GM12891 (cell line): ENCODE data around the gene PROCR.
"Not testable (repeated sequence)": the region's sequence is repeated elsewhere in the genome, so short reads cannot be mapped to it uniquely, and the experiment has no call there.

Experiments
- DNase-seq: peaks from one replicate; pipeline ENCODE4 v3.0.0; 2011; ENCODE audit warnings: low spot score; ENCODE audit not compliant: insufficient read length
- FAIRE-seq: peaks from 2 replicates; lab custom pipeline; 2011; peaks lifted over from hg19 to GRCh38; lab: Jason Lieb, UNC
- PAX5 ChIP-seq: IDR thresholded peaks from 2 replicates; pipeline ENCODE4 v1.6.1; 2011; ENCODE audit warnings: low read length, moderate library complexity, mild to moderate bottlenecking; ENCODE audit not compliant: insufficient read depth, severe bottlenecking
- POLR2A ChIP-seq: IDR thresholded peaks from 2 replicates; pipeline ENCODE4 v1.6.1; 2011; ENCODE audit warnings: low read depth, low read length, control low read depth
- POLR2AphosphoS5 ChIP-seq: IDR thresholded peaks from 2 replicates; pipeline ENCODE4 v1.6.1; 2011; ENCODE audit warnings: low read depth, low read length, control low read depth
- POU2F2 ChIP-seq: IDR thresholded peaks from 2 replicates; pipeline ENCODE4 v1.6.1; 2011; ENCODE audit warnings: low read depth, mild to moderate bottlenecking, control low read depth, low read length, moderate library complexity
- SPI1 ChIP-seq: IDR thresholded peaks from 2 replicates; pipeline ENCODE4 v1.6.1; 2011; ENCODE audit warnings: low read depth, low read length, control low read depth
- TAF1 ChIP-seq: IDR thresholded peaks from 2 replicates; pipeline ENCODE4 v1.6.1; 2011; ENCODE audit warnings: low read depth, low read length, control low read depth

Gene PROCR

GRCh38 chr20:35135867-35136586 is 35.8 kb upstream of the PROCR start:
- no peak for DNase-seq
- no peak for TF ChIP-seq POLR2A
- no peak for TF ChIP-seq SPI1
- no peak for TF ChIP-seq POU2F2
- no peak for TF ChIP-seq PAX5

GRCh38 chr20:35144694-35145093 is 27.2 kb upstream of the PROCR start:
- DNase-seq (no peak), FAIRE-seq (peak; percentile 20)
- TF ChIP-seq SPI1: 0 out of 2 replicates have a peak, but pooled peaks have one; percentile 1
- TF ChIP-seq TAF1: no peak

More at GRCh38 chr20:35135867-35136586, 35.8 kb upstream of the PROCR start:
- no peak for FAIRE-seq

GRCh38 chr20:35145141-35145564 is 26.7 kb upstream of the PROCR start:
- FAIRE-seq: peak; percentile 75
- DNase-seq: peak; percentile 40
- TF ChIP-seq PAX5 (no peak), SPI1 (no peak), POLR2A (no peak), POLR2AphosphoS5 (no peak), TAF1 (no peak), POU2F2 (no peak)

DNA sequence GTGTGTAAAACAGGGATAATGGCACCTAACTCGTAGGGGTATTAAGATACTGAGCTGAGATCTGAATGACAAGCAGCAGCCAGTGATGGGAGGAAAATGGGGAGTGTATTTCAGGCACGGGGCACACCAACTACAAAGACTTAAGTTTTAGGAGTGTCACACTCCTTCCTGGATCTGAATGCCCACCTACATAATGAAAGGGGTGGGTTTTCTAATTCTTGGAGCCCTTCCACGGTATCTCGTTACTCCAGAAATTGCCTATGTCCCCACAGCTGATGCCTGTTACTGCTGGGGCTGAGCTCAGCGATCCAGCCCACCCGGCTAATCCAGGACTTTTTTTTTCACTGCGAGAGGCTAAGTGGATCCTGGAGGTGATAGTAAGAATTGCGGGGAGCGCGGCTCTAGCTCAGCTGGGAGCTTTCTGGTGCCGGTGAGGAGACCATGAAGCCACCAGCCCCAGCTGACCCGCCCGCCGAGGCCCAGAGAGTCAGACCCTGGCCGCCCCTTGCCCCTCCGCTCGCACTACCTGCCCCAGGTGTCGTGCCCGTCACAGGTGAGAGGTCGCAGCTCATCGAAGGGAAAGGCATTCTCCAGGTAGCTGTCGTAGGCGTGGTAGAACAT is 25.5 kb upstream of the PROCR start:
- peak; percentile 43 for FAIRE-seq
- no peak for TF ChIP-seq POLR2AphosphoS5
- no peak for TF ChIP-seq POU2F2
- TF ChIP-seq TAF1: no peak
- TF ChIP-seq SPI1: no peak
- TF ChIP-seq PAX5: no peak
- no peak for TF ChIP-seq POLR2A
- peak; percentile 24 for DNase-seq

GRCh38 chr20:35146920-35147574 is 24.8 kb upstream of the PROCR start, which contains the start of gene EDEM2:
EDEM2 (minus strand) TSS chr20:35147336; CDS start chr20:35147258, 78 bp downstream.
- DNase-seq (peak; percentile 82), FAIRE-seq (peak; percentile 89)
- no peak for TF ChIP-seq PAX5
- peak; percentile 55; the same call in 1 of the 2 replicates for TF ChIP-seq POU2F2
- TF ChIP-seq SPI1: no peak
- TF ChIP-seq POLR2A: peak; percentile 49; the same call in 1 of the 2 replicates
- no peak; the same call in 1 of the 2 replicates for TF ChIP-seq TAF1
- peak; percentile 69 for TF ChIP-seq POLR2AphosphoS5

GRCh38 chr20:35147575-35148071 is 24.2 kb upstream of the PROCR start:
- DNase-seq, FAIRE-seq: not testable (repeated sequence)

- FAIRE-seq (no peak), DNase-seq (no peak)
- no peak for TF ChIP-seq POLR2AphosphoS5
- no peak for TF ChIP-seq TAF1
- TF ChIP-seq PAX5: no peak
- TF ChIP-seq POLR2A: no peak
- TF ChIP-seq SPI1: no peak
- no peak for TF ChIP-seq POU2F2
Measured at GRCh38 chr20:35150846-35151579, 20.9 kb upstream of the PROCR start.

DNA sequence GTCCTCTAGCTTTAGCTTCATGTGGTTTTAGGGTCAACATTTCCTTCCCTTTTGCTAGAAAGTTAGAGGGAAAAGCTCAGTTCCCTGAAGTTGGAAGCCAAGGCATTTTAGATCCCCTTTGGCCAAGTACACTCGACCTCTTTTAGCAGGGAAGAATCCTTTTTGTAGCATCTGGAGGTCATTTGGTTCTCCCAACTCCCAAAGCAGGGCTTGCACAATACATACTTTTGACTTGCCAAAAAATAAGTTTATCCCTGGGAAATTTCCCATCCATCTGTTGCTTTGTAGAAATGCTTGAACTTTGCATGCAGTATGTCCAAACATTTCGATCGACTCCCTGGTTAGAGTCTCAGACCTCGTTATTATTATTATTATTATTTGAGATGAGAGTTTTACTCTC is 20.1 kb upstream of the PROCR start:
- no peak for TF ChIP-seq POU2F2
- FAIRE-seq: no peak
- DNase-seq: no peak

GRCh38 chr20:35155936-35156335 is 15.9 kb upstream of the PROCR start:
- no peak for DNase-seq
- no peak for TF ChIP-seq SPI1
- TF ChIP-seq POLR2AphosphoS5: no peak
- TF ChIP-seq POLR2A: no peak
- no peak for TF ChIP-seq POU2F2
- no peak for TF ChIP-seq PAX5
- no peak for TF ChIP-seq TAF1
- no peak for FAIRE-seq
